ENCODE measurements around the gene TMEM120B. TPM values are rescaled to one million over a fixed set of nuclear protein-coding genes. Genes with fewer than 3 reads are reported as not detected.

Gene TMEM120B
- total and polyA plus RNA-seq, 2 of the 13 experiments (the other 11 are each of a cell fraction or from before 2014, with no cell fraction given) = 7.1 to 12.9 TPM

DNA sequence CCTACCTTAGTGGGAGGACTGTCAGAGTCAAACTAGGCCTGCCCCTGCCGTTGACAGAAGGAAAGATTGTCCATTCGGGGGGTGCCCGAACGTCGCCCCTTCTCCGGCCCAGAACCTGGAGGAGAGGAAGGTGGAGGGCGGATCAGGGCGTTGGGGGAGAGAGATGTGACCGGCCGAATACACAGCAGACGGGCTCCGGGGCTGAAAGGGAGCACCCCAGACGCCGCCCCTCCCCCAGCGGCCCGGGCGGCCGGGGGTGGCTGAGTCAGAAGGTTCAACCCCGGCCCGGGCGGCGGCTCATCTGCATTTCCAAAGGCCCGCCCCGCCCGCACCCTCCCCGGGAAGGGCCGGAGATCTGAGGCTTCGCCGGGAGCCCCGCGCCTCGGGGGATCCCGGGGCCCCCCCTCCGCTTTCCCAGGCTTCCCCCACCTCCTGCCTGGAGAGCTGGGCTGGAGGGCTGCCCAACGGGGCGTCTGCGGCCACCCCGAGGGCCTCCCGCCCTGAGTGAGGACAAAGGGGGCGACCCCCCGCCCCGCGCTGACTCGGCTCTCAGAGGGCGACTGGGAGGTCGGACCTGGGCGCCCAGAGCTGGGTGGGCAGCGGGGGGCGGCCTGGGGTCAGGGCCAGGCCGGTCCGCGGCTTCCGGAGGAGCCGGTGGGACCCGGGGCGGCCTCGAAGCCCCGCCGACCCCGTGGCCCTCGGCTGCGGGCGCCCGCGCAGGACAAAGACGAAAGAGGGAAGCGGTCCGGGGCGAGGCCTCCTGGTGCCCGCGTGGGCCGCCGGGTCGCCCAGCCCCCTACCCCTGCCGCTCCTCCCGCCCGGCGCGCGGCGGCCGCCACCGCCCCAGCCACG, 87.5 kb downstream of the TMEM120B start (continued):
- TF ChIP-seq ETV6 (CRISPR knock-in tag; conservative IDR thresholded peaks at IDR 0.05) = no peak
- TF ChIP-seq ZNF678 (CRISPR knock-in tag; IDR thresholded peaks at IDR 0.05) = no peak
- no peak for TF ChIP-seq ZNF205 (CRISPR knock-in tag; IDR thresholded peaks at IDR 0.05)
- no peak; the same call in 1 of the 2 replicates for TF ChIP-seq SALL2 (CRISPR knock-in tag; IDR thresholded peaks at IDR 0.05)
- no peak for TF ChIP-seq ZNF720 (CRISPR knock-in tag; IDR thresholded peaks at IDR 0.05)
- TF ChIP-seq, protein P1, sequence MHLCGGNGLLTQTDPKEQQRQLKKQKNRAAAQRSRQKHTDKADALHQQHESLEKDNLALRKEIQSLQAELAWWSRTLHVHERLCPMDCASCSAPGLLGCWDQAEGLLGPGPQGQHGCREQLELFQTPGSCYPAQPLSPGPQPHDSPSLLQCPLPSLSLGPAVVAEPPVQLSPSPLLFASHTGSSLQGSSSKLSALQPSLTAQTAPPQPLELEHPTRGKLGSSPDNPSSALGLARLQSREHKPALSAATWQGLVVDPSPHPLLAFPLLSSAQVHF (CRISPR knock-in tag; IDR thresholded peaks at IDR 0.05) = no peak
- TF ChIP-seq GTF2F1 (IDR thresholded peaks at IDR 0.05; ENCODE audit: low read length) = no peak
- TF ChIP-seq SMAD1 (CRISPR knock-in tag; IDR thresholded peaks at IDR 0.05; ENCODE audit: borderline replicate concordance, low read depth) = no peak
- TF ChIP-seq GABPA (IDR thresholded peaks at IDR 0.05; ENCODE audit: low read depth, low read length) = no peak
- no peak for TF ChIP-seq GABPA (CRISPR knock-in tag; IDR thresholded peaks at IDR 0.05; ENCODE audit: low read depth)
- TF ChIP-seq ZNF335 (CRISPR knock-in tag; IDR thresholded peaks at IDR 0.05) = no peak
- TF ChIP-seq, protein P2, sequence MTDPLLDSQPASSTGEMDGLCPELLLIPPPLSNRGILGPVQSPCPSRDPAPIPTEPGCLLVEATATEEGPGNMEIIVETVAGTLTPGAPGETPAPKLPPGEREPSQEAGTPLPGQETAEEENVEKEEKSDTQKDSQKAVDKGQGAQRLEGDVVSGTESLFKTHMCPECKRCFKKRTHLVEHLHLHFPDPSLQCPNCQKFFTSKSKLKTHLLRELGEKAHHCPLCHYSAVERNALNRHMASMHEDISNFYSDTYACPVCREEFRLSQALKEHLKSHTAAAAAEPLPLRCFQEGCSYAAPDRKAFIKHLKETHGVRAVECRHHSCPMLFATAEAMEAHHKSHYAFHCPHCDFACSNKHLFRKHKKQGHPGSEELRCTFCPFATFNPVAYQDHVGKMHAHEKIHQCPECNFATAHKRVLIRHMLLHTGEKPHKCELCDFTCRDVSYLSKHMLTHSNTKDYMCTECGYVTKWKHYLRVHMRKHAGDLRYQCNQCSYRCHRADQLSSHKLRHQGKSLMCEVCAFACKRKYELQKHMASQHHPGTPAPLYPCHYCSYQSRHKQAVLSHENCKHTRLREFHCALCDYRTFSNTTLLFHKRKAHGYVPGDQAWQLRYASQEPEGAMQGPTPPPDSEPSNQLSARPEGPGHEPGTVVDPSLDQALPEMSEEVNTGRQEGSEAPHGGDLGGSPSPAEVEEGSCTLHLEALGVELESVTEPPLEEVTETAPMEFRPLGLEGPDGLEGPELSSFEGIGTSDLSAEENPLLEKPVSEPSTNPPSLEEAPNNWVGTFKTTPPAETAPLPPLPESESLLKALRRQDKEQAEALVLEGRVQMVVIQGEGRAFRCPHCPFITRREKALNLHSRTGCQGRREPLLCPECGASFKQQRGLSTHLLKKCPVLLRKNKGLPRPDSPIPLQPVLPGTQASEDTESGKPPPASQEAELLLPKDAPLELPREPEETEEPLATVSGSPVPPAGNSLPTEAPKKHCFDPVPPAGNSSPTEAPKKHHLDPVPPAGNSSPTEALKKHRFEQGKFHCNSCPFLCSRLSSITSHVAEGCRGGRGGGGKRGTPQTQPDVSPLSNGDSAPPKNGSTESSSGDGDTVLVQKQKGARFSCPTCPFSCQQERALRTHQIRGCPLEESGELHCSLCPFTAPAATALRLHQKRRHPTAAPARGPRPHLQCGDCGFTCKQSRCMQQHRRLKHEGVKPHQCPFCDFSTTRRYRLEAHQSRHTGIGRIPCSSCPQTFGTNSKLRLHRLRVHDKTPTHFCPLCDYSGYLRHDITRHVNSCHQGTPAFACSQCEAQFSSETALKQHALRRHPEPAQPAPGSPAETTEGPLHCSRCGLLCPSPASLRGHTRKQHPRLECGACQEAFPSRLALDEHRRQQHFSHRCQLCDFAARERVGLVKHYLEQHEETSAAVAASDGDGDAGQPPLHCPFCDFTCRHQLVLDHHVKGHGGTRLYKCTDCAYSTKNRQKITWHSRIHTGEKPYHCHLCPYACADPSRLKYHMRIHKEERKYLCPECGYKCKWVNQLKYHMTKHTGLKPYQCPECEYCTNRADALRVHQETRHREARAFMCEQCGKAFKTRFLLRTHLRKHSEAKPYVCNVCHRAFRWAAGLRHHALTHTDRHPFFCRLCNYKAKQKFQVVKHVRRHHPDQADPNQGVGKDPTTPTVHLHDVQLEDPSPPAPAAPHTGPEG (CRISPR knock-in tag; IDR thresholded peaks at IDR 0.05) = peak; percentile 30; the same call in 1 of the 2 replicates
- TF ChIP-seq ZNF761 (CRISPR knock-in tag; conservative IDR thresholded peaks at IDR 0.05) = no peak; the same call in 1 of the 2 replicates
- TF ChIP-seq, protein P3, sequence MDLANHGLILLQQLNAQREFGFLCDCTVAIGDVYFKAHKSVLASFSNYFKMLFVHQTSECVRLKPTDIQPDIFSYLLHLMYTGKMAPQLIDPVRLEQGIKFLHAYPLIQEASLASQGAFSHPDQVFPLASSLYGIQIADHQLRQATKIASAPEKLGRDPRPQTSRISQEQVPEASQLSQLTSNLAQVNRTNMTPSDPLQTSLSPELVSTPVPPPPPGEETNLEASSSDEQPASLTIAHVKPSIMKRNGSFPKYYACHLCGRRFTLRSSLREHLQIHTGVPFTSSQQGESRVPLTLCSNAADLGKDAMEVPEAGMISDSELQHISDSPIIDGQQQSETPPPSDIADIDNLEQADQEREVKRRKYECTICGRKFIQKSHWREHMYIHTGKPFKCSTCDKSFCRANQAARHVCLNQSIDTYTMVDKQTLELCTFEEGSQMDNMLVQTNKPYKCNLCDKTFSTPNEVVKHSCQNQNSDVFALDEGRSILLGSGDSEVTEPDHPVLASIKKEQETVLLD (CRISPR knock-in tag; IDR thresholded peaks at IDR 0.05; ENCODE audit: low read depth) = no peak; the same call in 1 of the 2 replicates
- no peak for TF ChIP-seq ZNF260 (CRISPR knock-in tag; IDR thresholded peaks at IDR 0.05; ENCODE audit: borderline replicate concordance, low read depth)
- no peak for TF ChIP-seq KDM6A (CRISPR knock-in tag; IDR thresholded peaks at IDR 0.05; ENCODE audit: low read depth)
- no peak for TF ChIP-seq SMARCC2 (IDR thresholded peaks at IDR 0.05)
- TF ChIP-seq, protein P4, sequence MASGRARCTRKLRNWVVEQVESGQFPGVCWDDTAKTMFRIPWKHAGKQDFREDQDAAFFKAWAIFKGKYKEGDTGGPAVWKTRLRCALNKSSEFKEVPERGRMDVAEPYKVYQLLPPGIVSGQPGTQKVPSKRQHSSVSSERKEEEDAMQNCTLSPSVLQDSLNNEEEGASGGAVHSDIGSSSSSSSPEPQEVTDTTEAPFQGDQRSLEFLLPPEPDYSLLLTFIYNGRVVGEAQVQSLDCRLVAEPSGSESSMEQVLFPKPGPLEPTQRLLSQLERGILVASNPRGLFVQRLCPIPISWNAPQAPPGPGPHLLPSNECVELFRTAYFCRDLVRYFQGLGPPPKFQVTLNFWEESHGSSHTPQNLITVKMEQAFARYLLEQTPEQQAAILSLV (CRISPR knock-in tag; IDR thresholded peaks at IDR 0.05; ENCODE audit: borderline replicate concordance) = no peak
- TF ChIP-seq, protein P5, sequence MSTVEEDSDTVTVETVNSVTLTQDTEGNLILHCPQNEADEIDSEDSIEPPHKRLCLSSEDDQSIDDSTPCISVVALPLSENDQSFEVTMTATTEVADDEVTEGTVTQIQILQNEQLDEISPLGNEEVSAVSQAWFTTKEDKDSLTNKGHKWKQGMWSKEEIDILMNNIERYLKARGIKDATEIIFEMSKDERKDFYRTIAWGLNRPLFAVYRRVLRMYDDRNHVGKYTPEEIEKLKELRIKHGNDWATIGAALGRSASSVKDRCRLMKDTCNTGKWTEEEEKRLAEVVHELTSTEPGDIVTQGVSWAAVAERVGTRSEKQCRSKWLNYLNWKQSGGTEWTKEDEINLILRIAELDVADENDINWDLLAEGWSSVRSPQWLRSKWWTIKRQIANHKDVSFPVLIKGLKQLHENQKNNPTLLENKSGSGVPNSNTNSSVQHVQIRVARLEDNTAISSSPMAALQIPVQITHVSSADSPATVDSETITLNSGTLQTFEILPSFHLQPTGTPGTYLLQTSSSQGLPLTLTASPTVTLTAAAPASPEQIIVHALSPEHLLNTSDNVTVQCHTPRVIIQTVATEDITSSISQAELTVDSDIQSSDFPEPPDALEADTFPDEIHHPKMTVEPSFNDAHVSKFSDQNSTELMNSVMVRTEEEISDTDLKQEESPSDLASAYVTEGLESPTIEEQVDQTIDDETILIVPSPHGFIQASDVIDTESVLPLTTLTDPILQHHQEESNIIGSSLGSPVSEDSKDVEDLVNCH (CRISPR knock-in tag; IDR thresholded peaks at IDR 0.05) = no peak
